Liver (tissue), 9 donors: Measurements from ENCODE around the gene NBEA. TPM values are rescaled to one million over a fixed set of nuclear protein-coding genes. Genes with fewer than 3 reads are reported as not detected.

Experiments
- DNase-seq: peaks from one replicate; pipeline ENCODE4 v3.0.0-alpha.2; 2017; ENCODE audit warnings: low spot score
- H3K27ac ChIP-seq, 2 donors: one replicate each; pipeline ENCODE4 v1.7.0; 2013; ENCODE audit warnings: inconsistent platforms in 2 of 2, low read length in 2 of 2, control low read depth in 1 of 2, low read depth in 1 of 2, mild to moderate bottlenecking in 1 of 2
- H3K27me3 ChIP-seq, 4 donors: one replicate each; pipeline versions ENCODE4 v1.6.1 to v1.7.0; 2013; ENCODE audit warnings: low read length in 3 of 4, inconsistent platforms in 1 of 4, mild to moderate bottlenecking in 1 of 4, moderate library complexity in 1 of 4; ENCODE audit not compliant: control insufficient read depth in 4 of 4, insufficient read depth in 4 of 4
- H3K36me3 ChIP-seq, 4 donors: one replicate each; pipeline versions ENCODE4 v1.6.1 to v1.7.0; 2013; ENCODE audit warnings: low read length in 3 of 4, mild to moderate bottlenecking in 3 of 4, low read depth in 1 of 4, moderate library complexity in 1 of 4; ENCODE audit not compliant: control insufficient read depth in 4 of 4, insufficient read depth in 3 of 4
- H3K4me1 ChIP-seq, 4 donors: one replicate each; pipeline versions ENCODE4 v1.6.1 to v1.7.0; 2013; ENCODE audit warnings: low read length in 3 of 4, mild to moderate bottlenecking in 3 of 4, moderate library complexity in 1 of 4; ENCODE audit not compliant: control insufficient read depth in 4 of 4, insufficient read depth in 4 of 4
- H3K4me3 ChIP-seq, 3 donors: one replicate each; pipeline versions ENCODE4 v1.6.1 to v1.7.0; 2013; ENCODE audit warnings: low read length in 3 of 3, control low read depth in 1 of 3, low read depth in 1 of 3, mild to moderate bottlenecking in 1 of 3
- H3K9ac ChIP-seq, 2 donors: one replicate each; pipeline ENCODE4 v1.7.0; 2013; ENCODE audit warnings: low read length in 2 of 2, mild to moderate bottlenecking in 2 of 2, moderate library complexity in 2 of 2, control low read depth in 1 of 2, low read depth in 1 of 2
- H3K9me3 ChIP-seq, 4 donors: one replicate each; pipeline versions ENCODE4 v1.6.1 to v1.7.0; 2013; ENCODE audit warnings: low read length in 3 of 4; ENCODE audit not compliant: control insufficient read depth in 4 of 4
- ATF3 ChIP-seq: IDR thresholded peaks from 2 replicates; pipeline ENCODE4 v1.6.1; 2016; ENCODE audit warnings: antibody characterized with exemption
- CTCF ChIP-seq: fragments of 150-350 bp; IDR thresholded peaks from 2 replicates; pipeline ENCODE4 v1.5.1; 2017; ENCODE audit warnings: improper control_type of control experiment, low read depth, low read length; ENCODE audit not compliant: missing input control
- FOXA1 ChIP-seq: IDR thresholded peaks from 2 replicates; pipeline ENCODE4 v1.6.1; 2016; ENCODE audit warnings: antibody characterized with exemption
- FOXA2 ChIP-seq: IDR thresholded peaks from 2 replicates; pipeline ENCODE4 v1.6.1; 2016; ENCODE audit warnings: antibody characterized with exemption
- GABPA ChIP-seq, 2 donors: IDR thresholded peaks in 1 of 2; conservative IDR thresholded peaks in 1 of 2; 2 replicates each; pipeline ENCODE4 v1.6.1; 2016; ENCODE audit warnings: antibody characterized with exemption in 2 of 2, mild to moderate bottlenecking in 1 of 2, moderate library complexity in 1 of 2
- HNF4A ChIP-seq, 2 donors: conservative IDR thresholded peaks; 2 replicates each; pipeline ENCODE4 v1.6.1; 2016; ENCODE audit warnings: antibody characterized with exemption in 2 of 2, mild to moderate bottlenecking in 2 of 2
- HNF4G ChIP-seq: IDR thresholded peaks from 2 replicates; pipeline ENCODE4 v1.6.1; 2016; ENCODE audit warnings: antibody characterized with exemption
- JUND ChIP-seq, 2 donors: IDR thresholded peaks; 2 replicates each; pipeline ENCODE4 v1.6.1; 2016; ENCODE audit warnings: antibody characterized with exemption in 2 of 2
- REST ChIP-seq: IDR thresholded peaks from 2 replicates; pipeline ENCODE4 v1.6.1; 2016; ENCODE audit warnings: antibody characterized with exemption, mild to moderate bottlenecking
- YY1 ChIP-seq: IDR thresholded peaks from 2 replicates; pipeline ENCODE4 v1.6.1; 2016; ENCODE audit warnings: antibody characterized with exemption, mild to moderate bottlenecking
- ZBTB33 ChIP-seq: IDR thresholded peaks from 2 replicates; pipeline ENCODE4 v1.6.1; 2016; ENCODE audit warnings: antibody characterized with exemption
- WGBS: extraction: QIAGEN DNeasy Blood & Tissue Kit; methylation state at CpG from one replicate; pipeline ENCODE4 v1.1.7; 2013; 5-methylcytosine and 5-hydroxymethylcytosine counted together
- polyA plus RNA-seq, 2 donors: library from polyadenylated mRNA; stranded (reverse) in 1 of 2; unstranded in 1 of 2; fragments of 200-250 nt in 1 of 2; fragments of >200 nt in 1 of 2; fragmentation: Nextera tagmentation in 1 of 2; extraction: Ambion mirVana in 1 of 2; gene quantifications; one replicate each; pipeline versions ENCODE4 v1.2.1 to v1.2.3, GENCODE V29; 2013 to 2015
- total RNA-seq, 2 donors: library from RNA; depleted of rRNA; stranded (reverse); fragments of >200 nt; gene quantifications; one replicate each; pipeline ENCODE4 v1.2.3, GENCODE V29; 2014
- TF ChIP-seq, protein P1 (sequence below): IDR thresholded peaks from 2 replicates; pipeline ENCODE4 v1.6.1; 2016; ENCODE audit warnings: antibody characterized with exemption
- donor health status: healthy.
- donor health status: healthy.
- donor health status: healthy.
- donor health status: healthy.
- donor health status: healthy.

The NBEA gene
- total and polyA plus RNA-seq, 4 donors: 0.24 to 3.5 (median 1.4) TPM

DNA sequence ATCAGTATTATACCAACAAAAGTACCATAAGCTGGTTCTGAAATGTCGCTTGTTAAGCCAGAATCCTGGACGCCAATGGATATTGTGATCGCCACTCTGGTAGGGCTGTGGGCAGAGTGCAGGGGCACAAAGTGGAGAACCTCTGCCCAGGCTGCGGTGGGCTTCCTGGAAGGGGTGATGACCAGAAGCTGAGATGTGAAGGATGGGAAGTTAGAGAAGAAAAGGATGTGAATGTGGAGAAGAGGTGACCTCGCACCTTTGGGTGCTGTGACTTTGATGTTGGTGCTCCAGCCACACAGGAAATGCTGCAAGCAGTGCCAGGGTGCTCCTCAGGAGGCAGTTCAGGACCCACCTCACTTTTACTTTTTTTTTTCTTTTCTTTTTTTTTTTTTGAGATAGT, 742.4 kb downstream of the NBEA start:
- no peaks in the 10 kb centered on the region for H3K36me3 ChIP-seq
- TF ChIP-seq JUND (IDR thresholded peaks at IDR 0.05) (no peak), FOXA2 (no peak), FOXA1 (no peak), GABPA (IDR thresholded peaks at IDR 0.05 in 1 of 2, conservative IDR thresholded peaks at IDR 0.05 in 1 of 2) (no peak)
- 93% methylated on average over 5 of the region's 5 CpGs for WGBS

GRCh38 chr13:35687336-35687735, 745.3 kb downstream of the NBEA start:
- Histone ChIP-seq H3K36me3 (no peaks in the 10 kb centered on the region), H3K9ac (no peak overlapping the region), H3K4me1 (no peaks in the 10 kb centered on the region), H3K27ac (no peak overlapping the region), H3K27me3 (no peaks in the 10 kb centered on the region), H3K4me3 (no peak overlapping the region), H3K9me3 (no peaks in the 10 kb centered on the region)
- TF ChIP-seq REST: no peak
- TF ChIP-seq GABPA (IDR thresholded peaks at IDR 0.05 in 1 of 2, conservative IDR thresholded peaks at IDR 0.05 in 1 of 2): no peak
- TF ChIP-seq CTCF: no peak
- 63% methylated on average over 4 of the region's 4 CpGs for WGBS
- DNase-seq: no peak

More for the DNA sequence above, 742.4 kb downstream of the NBEA start:
- DNase-seq: no peak
- H3K9ac ChIP-seq: no peak overlapping the region
- H3K27me3 ChIP-seq: no peaks in the 10 kb centered on the region
- no peaks in the 10 kb centered on the region for H3K9me3 ChIP-seq
- H3K27ac ChIP-seq: no peak overlapping the region
- H3K4me3 ChIP-seq: no peak overlapping the region
- no peaks in the 10 kb centered on the region for H3K4me1 ChIP-seq

- DNase-seq: no peak
- Histone ChIP-seq H3K27me3 (no peaks in the 10 kb centered on the region), H3K9ac (no peak overlapping the region), H3K4me1 (no peaks in the 10 kb centered on the region), H3K9me3 (no peaks in the 10 kb centered on the region), H3K4me3 (no peak overlapping the region), H3K27ac (no peak overlapping the region), H3K36me3 (no peaks in the 10 kb centered on the region)
- TF ChIP-seq HNF4G (no peak), HNF4A (conservative IDR thresholded peaks at IDR 0.05) (no peak), CTCF (no peak), YY1 (no peak), ZBTB33 (no peak), ATF3 (no peak)
- TF ChIP-seq, protein P1, sequence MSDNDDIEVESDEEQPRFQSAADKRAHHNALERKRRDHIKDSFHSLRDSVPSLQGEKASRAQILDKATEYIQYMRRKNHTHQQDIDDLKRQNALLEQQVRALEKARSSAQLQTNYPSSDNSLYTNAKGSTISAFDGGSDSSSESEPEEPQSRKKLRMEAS: no peak
- 71% methylated on average over 8 of the region's 8 CpGs for WGBS
These were observed 748.6 kb downstream of the NBEA start for GRCh38 chr13:35690581-35691207.
